Neural crest cell (in vitro differentiated cells): ENCODE data around the gene TLE5. TPM values are rescaled to one million over a fixed set of nuclear protein-coding genes. Genes with fewer than 3 reads are reported as not detected.
"Not testable (repeated sequence)": the region's sequence is repeated elsewhere in the genome, so short reads cannot be mapped to it uniquely, and the experiment has no call there.

Experiments used
- DNase-seq: peaks from one replicate; pipeline ENCODE4 v3.0.0; 2021; ENCODE audit warnings: low read depth, mixed read lengths, low spot score
- H3K27ac Mint-ChIP-seq: one replicate; pipeline ENCODE4 v1.8.0; 2021; ENCODE audit warnings: mild to moderate bottlenecking, mixed read lengths; ENCODE audit not compliant: unreplicated experiment
- H3K27me3 Mint-ChIP-seq: 2 replicates; pipeline ENCODE4 v1.8.0; 2021; ENCODE audit warnings: low read depth, mild to moderate bottlenecking, mixed read lengths
- H3K36me3 Mint-ChIP-seq: 2 replicates; pipeline ENCODE4 v1.8.0; 2021; ENCODE audit warnings: low read depth, mild to moderate bottlenecking, mixed read lengths
- H3K4me1 Mint-ChIP-seq: 2 replicates; pipeline ENCODE4 v1.8.0; 2021; ENCODE audit warnings: mixed read lengths
- H3K4me3 Mint-ChIP-seq: one replicate; pipeline ENCODE4 v1.8.0; 2021; ENCODE audit warnings: mild to moderate bottlenecking, mixed read lengths
- H3K9me3 Mint-ChIP-seq: 2 replicates; pipeline ENCODE4 v1.8.0; 2021; ENCODE audit warnings: mixed read lengths
- CTCF ChIP-seq: fragments of 200-600 bp; sonication (generic); conservative IDR thresholded peaks from 2 replicates; pipeline ENCODE4 v1.5.0; 2021; ENCODE audit warnings: antibody characterized with exemption, mild to moderate bottlenecking
- total RNA-seq: library from RNA; stranded (reverse); gene quantifications from 2 replicates; pipeline ENCODE4 v1.2.1, GENCODE V29; 2021

TLE5 gene
- total RNA-seq, 1 donor from 2014 or later = 247 TPM

DNA sequence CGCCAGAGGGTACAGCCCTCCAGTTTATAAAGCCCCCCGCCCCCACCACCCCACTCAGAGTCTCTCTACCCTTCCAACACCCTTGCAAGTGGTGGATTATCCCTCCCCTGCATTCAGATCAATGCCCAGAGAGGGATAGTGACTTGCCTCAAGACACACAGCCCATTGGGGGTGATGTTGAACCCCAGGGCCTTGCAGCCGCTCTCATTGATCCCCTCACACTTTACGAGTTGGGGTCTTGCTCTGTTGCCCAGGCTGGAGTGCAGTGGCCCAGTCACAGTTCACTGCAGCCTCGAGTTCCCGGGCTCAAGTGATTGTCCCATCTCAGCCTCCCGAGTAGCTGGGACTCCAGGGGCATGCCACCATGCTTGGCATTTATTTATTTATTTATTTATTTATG is 44.4 kb downstream of the TLE5 start:
- no peaks in the 10 kb centered on the region for H3K36me3 Mint-ChIP-seq
- H3K4me3 Mint-ChIP-seq = no peak overlapping the region
- H3K4me1 Mint-ChIP-seq = peaks cover 9% of the 10 kb centered on the region
- H3K27me3 Mint-ChIP-seq = peaks cover 32% of the 10 kb centered on the region
- TF ChIP-seq CTCF = no peak
- no peaks in the 10 kb centered on the region for H3K9me3 Mint-ChIP-seq
- no peak for DNase-seq
- H3K27ac Mint-ChIP-seq = no peak overlapping the region

GRCh38 chr19:3015126-3016057 is 46.9 kb downstream of the TLE5 start:
- Mint-ChIP-seq H3K4me1 (peaks cover 9% of the 10 kb centered on the region), H3K9me3 (no peaks in the 10 kb centered on the region), H3K36me3 (no peaks in the 10 kb centered on the region), H3K4me3 (no peak overlapping the region), H3K27me3 (peaks cover 40% of the 10 kb centered on the region), H3K27ac (no peak overlapping the region)
- DNase-seq = no peak
- no peak for TF ChIP-seq CTCF

- no peak for DNase-seq
- Mint-ChIP-seq H3K4me1 (peaks cover 7% of the 10 kb centered on the region), H3K27ac (no peak overlapping the region), H3K9me3 (no peaks in the 10 kb centered on the region), H3K36me3 (no peaks in the 10 kb centered on the region), H3K27me3 (peaks cover 41% of the 10 kb centered on the region), H3K4me3 (no peak overlapping the region)
- TF ChIP-seq CTCF = no peak
Observed at GRCh38 chr19:3014135-3014534, 48.2 kb downstream of the TLE5 start.

- H3K4me1 Mint-ChIP-seq = peaks cover 7% of the 10 kb centered on the region
- H3K36me3 Mint-ChIP-seq = no peaks in the 10 kb centered on the region
- TF ChIP-seq CTCF = no peak
- H3K27ac Mint-ChIP-seq = no peak overlapping the region
- DNase-seq = no peak
- H3K4me3 Mint-ChIP-seq = no peak overlapping the region
- H3K9me3 Mint-ChIP-seq = no peaks in the 10 kb centered on the region
- peaks cover 44% of the 10 kb centered on the region for H3K27me3 Mint-ChIP-seq
Observed at GRCh38 chr19:3013263-3013725, 49.0 kb downstream of the TLE5 start.

DNA sequence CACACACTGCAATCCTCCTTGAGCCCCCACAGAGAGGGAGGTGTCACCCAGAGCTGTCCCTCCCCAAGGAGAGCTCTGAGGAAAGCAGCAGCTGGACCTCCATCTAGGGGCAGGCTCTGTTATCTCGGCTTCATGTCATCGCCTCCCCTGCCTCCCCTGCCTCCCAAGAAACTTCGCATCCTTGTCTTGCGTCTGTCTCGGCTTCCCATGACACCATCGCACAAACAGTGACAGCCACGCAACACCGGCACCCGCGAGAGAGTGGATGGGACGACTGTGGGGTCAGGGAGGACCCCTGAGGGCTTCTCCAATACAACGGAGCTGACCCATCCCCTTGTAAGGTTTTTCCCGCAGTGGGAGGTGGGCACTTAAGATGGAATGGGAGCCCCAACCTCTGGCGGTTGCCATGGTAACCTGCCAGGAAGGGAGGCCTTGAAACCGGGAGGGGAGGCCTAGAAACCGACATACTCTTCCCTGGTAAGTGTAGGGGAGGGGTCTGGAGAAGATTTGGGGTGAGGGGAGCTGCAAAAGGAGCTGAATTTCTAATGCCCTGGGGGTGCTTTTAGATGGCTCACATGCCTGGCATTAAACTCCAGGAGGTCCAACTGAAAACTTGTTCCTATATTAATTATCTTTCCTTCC is 49.6 kb downstream of the TLE5 start:
- TF ChIP-seq CTCF = no peak
- H3K9me3 Mint-ChIP-seq = no peaks in the 10 kb centered on the region
- peaks cover 7% of the 10 kb centered on the region for H3K4me1 Mint-ChIP-seq
- no peak for DNase-seq
- H3K4me3 Mint-ChIP-seq = no peak overlapping the region
- peaks cover 44% of the 10 kb centered on the region for H3K27me3 Mint-ChIP-seq
- no peak overlapping the region for H3K27ac Mint-ChIP-seq
- H3K36me3 Mint-ChIP-seq = no peaks in the 10 kb centered on the region

GRCh38 chr19:3012059-3012458 is 50.2 kb downstream of the TLE5 start:
- H3K4me3 Mint-ChIP-seq, DNase-seq, H3K4me1 Mint-ChIP-seq, H3K36me3 Mint-ChIP-seq, H3K27ac Mint-ChIP-seq, H3K9me3 Mint-ChIP-seq: not testable (repeated sequence)
- H3K27me3 Mint-ChIP-seq = peaks cover 45% of the 10 kb centered on the region
